ENCODE data around the gene GPHN. TPM values are rescaled to one million over a fixed set of nuclear protein-coding genes. Genes with fewer than 3 reads are reported as not detected.

Gene GPHN
- total RNA-seq, 1 donor from 2014 or later = 28.5 TPM

- Histone ChIP-seq H3K27me3 (no peaks in the 10 kb centered on the region), H3K4me3 (no peak overlapping the region), H3K36me3 (no peaks in the 10 kb centered on the region), H3K27ac (no peak overlapping the region), H3K4me1 (no peaks in the 10 kb centered on the region), H3K9me3 (no peaks in the 10 kb centered on the region)
- no peak for DNase-seq
- TF ChIP-seq, protein P1, sequence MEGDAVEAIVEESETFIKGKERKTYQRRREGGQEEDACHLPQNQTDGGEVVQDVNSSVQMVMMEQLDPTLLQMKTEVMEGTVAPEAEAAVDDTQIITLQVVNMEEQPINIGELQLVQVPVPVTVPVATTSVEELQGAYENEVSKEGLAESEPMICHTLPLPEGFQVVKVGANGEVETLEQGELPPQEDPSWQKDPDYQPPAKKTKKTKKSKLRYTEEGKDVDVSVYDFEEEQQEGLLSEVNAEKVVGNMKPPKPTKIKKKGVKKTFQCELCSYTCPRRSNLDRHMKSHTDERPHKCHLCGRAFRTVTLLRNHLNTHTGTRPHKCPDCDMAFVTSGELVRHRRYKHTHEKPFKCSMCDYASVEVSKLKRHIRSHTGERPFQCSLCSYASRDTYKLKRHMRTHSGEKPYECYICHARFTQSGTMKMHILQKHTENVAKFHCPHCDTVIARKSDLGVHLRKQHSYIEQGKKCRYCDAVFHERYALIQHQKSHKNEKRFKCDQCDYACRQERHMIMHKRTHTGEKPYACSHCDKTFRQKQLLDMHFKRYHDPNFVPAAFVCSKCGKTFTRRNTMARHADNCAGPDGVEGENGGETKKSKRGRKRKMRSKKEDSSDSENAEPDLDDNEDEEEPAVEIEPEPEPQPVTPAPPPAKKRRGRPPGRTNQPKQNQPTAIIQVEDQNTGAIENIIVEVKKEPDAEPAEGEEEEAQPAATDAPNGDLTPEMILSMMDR (IDR thresholded peaks at IDR 0.05) = no peak
- intact Hi-C loops (cut with DNase I) = no loop called here
- ATAC-seq = no peak
Measured at GRCh38 chr14:66735853-66736252, 227.9 kb downstream of the GPHN start.

GRCh38 chr14:66739826-66740225, 231.9 kb downstream of the GPHN start:
- DNase-seq = no peak
- Histone ChIP-seq H3K9me3 (no peaks in the 10 kb centered on the region), H3K27me3 (no peaks in the 10 kb centered on the region), H3K4me3 (no peak overlapping the region), H3K27ac (no peak overlapping the region), H3K4me1 (no peaks in the 10 kb centered on the region), H3K36me3 (no peaks in the 10 kb centered on the region)
- no peak for ATAC-seq
- intact Hi-C loops (cut with DNase I) = no loop called here
- TF ChIP-seq, protein P1 (IDR thresholded peaks at IDR 0.05) = no peak

DNA sequence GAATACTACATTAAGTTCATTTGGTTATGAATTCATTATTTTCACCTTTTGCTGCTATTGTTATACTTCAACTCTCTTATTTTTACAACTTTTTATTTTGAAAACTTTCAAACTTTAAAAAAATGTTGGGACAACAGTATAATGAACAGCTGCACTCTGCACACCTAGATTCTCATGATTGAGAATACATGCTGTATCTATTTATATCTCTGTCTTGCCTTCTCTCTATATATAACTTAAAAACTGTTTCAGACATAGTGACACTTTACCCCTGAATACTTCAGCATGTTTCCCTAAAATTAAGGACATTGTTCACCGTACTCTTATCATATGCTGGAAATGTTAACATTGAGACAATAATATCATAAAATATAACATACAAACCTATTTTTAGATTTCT, 237.1 kb downstream of the GPHN start:
- no peak overlapping the region for H3K27ac ChIP-seq
- no peaks in the 10 kb centered on the region for H3K36me3 ChIP-seq
- intact Hi-C loops (cut with DNase I) = no loop called here
- H3K4me1 ChIP-seq = no peaks in the 10 kb centered on the region
- TF ChIP-seq, protein P1 (IDR thresholded peaks at IDR 0.05) = no peak
- ATAC-seq (no peak), DNase-seq (no peak)
- H3K27me3 ChIP-seq = no peaks in the 10 kb centered on the region
- H3K9me3 ChIP-seq = no peaks in the 10 kb centered on the region
- no peak overlapping the region for H3K4me3 ChIP-seq

- Histone ChIP-seq H3K4me1 (no peaks in the 10 kb centered on the region), H3K36me3 (no peaks in the 10 kb centered on the region), H3K9me3 (no peaks in the 10 kb centered on the region), H3K27ac (no peak overlapping the region), H3K4me3 (no peak overlapping the region), H3K27me3 (no peaks in the 10 kb centered on the region)
- DNase-seq (no peak), ATAC-seq (peak; percentile 58)
- TF ChIP-seq, protein P1 (IDR thresholded peaks at IDR 0.05) = peak; percentile 51
- intact Hi-C loops (cut with DNase I) = no loop called here
Measured at GRCh38 chr14:66746316-66747006, 238.5 kb downstream of the GPHN start.

- DNase-seq = no peak
- intact Hi-C loops (cut with DNase I) = no loop called here
- Histone ChIP-seq H3K4me3 (no peak overlapping the region), H3K9me3 (no peaks in the 10 kb centered on the region), H3K4me1 (no peaks in the 10 kb centered on the region), H3K36me3 (no peaks in the 10 kb centered on the region), H3K27me3 (no peaks in the 10 kb centered on the region), H3K27ac (no peak overlapping the region)
- no peak for ATAC-seq
- TF ChIP-seq, protein P1 (IDR thresholded peaks at IDR 0.05) = no peak
Measured at GRCh38 chr14:66752109-66752508, 244.2 kb downstream of the GPHN start.
